ENCODE results near the gene FMO4.
A peak's percentile ranks its signal among the peaks of the same experiment; 100 is the strongest.

FMO4 gene, protein sequence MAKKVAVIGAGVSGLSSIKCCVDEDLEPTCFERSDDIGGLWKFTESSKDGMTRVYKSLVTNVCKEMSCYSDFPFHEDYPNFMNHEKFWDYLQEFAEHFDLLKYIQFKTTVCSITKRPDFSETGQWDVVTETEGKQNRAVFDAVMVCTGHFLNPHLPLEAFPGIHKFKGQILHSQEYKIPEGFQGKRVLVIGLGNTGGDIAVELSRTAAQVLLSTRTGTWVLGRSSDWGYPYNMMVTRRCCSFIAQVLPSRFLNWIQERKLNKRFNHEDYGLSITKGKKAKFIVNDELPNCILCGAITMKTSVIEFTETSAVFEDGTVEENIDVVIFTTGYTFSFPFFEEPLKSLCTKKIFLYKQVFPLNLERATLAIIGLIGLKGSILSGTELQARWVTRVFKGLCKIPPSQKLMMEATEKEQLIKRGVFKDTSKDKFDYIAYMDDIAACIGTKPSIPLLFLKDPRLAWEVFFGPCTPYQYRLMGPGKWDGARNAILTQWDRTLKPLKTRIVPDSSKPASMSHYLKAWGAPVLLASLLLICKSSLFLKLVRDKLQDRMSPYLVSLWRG

DNA sequence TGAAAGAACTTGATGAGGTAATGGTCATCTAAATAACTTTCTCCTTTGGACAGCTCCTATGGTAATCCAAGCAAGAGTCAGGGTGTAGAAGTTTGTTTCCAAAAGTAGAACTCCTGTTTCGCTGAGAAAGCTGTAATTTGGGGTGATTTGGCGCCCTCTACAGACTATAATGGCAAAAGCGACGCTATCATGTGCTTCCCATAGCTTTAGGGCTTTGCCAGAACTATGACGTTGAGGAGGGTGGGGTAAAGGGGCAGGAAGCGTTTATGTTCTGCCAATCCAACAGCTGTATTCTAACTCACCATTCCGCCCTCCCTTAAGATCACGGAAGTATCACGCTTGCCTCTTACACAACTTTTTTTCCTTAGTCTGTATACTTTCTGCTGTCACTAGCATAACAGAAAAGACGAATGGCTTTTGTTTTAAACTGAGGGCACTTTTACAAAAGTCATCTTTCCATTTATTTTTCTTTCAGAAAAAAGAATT is at the start of gene FMO4:
Gene FMO4, plus strand, starts transcription at position 349 of the 486 bp plus-strand sequence. CDS start 5,643 bp downstream, outside the sequence.
- CTCF ChIA-PET, result interaction anchor here (0.5 to 2.5 kb wide), 20 partner anchors 8 to 1710 kb away, joined by 3 to 19 read pairs (median 4); partner anchors contain the start of gene FMO1
- TF ChIP-seq, protein P1, sequence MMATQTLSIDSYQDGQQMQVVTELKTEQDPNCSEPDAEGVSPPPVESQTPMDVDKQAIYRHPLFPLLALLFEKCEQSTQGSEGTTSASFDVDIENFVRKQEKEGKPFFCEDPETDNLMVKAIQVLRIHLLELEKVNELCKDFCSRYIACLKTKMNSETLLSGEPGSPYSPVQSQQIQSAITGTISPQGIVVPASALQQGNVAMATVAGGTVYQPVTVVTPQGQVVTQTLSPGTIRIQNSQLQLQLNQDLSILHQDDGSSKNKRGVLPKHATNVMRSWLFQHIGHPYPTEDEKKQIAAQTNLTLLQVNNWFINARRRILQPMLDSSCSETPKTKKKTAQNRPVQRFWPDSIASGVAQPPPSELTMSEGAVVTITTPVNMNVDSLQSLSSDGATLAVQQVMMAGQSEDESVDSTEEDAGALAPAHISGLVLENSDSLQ (IDR thresholded peaks at IDR 0.05), result peak; percentile 92
- TF ChIP-seq ELF4 (IDR thresholded peaks at IDR 0.05), result peak; percentile 64
- peak; percentile 51 for TF ChIP-seq L3MBTL2 (conservative IDR thresholded peaks at IDR 0.05)
- no peak for TF ChIP-seq ARNT (IDR thresholded peaks at IDR 0.05)
- no peak for TF ChIP-seq TARDBP (IDR thresholded peaks at IDR 0.05)
- TF ChIP-seq ZNF384 (IDR thresholded peaks at IDR 0.05), result peak; percentile 42
- TF ChIP-seq FOXA1 (IDR thresholded peaks at IDR 0.05), result no peak
- no peak for TF ChIP-seq SP1 (IDR thresholded peaks at IDR 0.05)
- no peak for TF ChIP-seq LEF1 (IDR thresholded peaks at IDR 0.05; ENCODE audit: borderline replicate concordance)
- TF ChIP-seq SUZ12 (IDR thresholded peaks at IDR 0.05), result no peak
- TF ChIP-seq FOXM1 (IDR thresholded peaks at IDR 0.05; ENCODE audit: borderline replicate concordance), result no peak; the same call in 1 of the 2 replicates
- no peak for TF ChIP-seq NFRKB (IDR thresholded peaks at IDR 0.05)
- TF ChIP-seq FOXK2 (IDR thresholded peaks at IDR 0.05), result no peak
- TF ChIP-seq HDGF (IDR thresholded peaks at IDR 0.05; ENCODE audit: borderline replicate concordance), result no peak
- no peak for TF ChIP-seq CTBP1 (IDR thresholded peaks at IDR 0.05; ENCODE audit: borderline replicate concordance)
- no peak for TF ChIP-seq BHLHE40 (IDR thresholded peaks at IDR 0.05; ENCODE audit: borderline replicate concordance)
- POLR2A ChIA-PET, result interaction anchor here (0.6 to 1.6 kb wide), 3 partner anchors 19 to 173 kb away, joined by 3 to 5 read pairs (median 4); no protein-coding TSS in a partner anchor
- peak; percentile 96 for DNase-seq (ENCODE audit: extremely low spot score)

DNA sequence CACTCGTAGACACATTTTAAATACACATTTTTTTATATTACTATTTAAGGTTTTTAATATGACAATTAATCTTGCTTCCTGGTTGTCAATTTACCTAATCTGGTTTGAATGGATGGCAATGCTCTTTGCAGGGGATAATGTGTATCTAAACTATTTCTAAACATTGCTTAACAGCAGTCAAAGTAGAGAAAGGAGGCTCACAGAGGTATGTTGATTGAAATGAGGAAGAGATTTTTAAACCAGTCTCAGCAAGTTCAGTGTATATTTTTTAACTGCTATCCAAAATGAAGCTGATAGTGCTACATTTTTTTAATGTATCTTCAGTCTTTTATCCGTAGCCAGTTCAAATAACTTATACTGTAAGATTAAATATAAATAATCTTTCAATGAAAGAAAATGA is 48.3 kb upstream of the FMO4 start:
- CTCF ChIA-PET, result interaction anchor here (1.3 kb wide), 1 partner anchor 14 kb away, joined by 4 read pairs; no protein-coding TSS in a partner anchor
- POLR2A ChIA-PET, result no interaction called here
- DNase-seq (ENCODE audit: extremely low spot score), result no peak
- TF ChIP-seq HDGF (IDR thresholded peaks at IDR 0.05; ENCODE audit: borderline replicate concordance) (no peak), FOXK2 (IDR thresholded peaks at IDR 0.05) (no peak), FOXA1 (IDR thresholded peaks at IDR 0.05) (no peak), ELF4 (IDR thresholded peaks at IDR 0.05) (no peak)

DNA sequence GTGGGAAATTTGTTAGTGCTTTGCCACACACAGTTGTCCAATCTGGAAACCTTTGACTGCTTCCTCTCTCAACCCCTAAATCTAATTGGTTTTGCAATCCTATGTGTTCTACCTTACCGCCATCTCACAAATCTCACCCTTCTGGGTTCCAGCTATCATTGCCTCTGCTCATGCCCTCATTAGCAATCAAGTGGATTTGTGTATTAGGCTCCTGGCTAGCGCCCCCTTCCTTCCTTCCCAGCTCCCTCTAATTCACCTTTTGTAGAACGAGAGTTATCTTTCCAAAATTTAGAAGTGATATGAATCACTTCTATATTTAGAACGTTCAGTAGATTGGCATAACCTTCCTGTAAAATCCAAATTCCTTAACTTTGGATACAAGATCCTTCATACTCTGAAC is 47.1 kb upstream of the FMO4 start:
- ChIA-PET POLR2A (no interaction called here), CTCF (interaction anchor here (1.3 kb wide), 1 partner anchor 15 kb away, joined by 4 read pairs; no protein-coding TSS in a partner anchor)
- no peak for DNase-seq (ENCODE audit: extremely low spot score)
- TF ChIP-seq ZNF384 (IDR thresholded peaks at IDR 0.05) (no peak), TARDBP (IDR thresholded peaks at IDR 0.05) (no peak), L3MBTL2 (conservative IDR thresholded peaks at IDR 0.05) (no peak), HDGF (IDR thresholded peaks at IDR 0.05; ENCODE audit: borderline replicate concordance) (no peak), NFRKB (IDR thresholded peaks at IDR 0.05) (no peak), LEF1 (IDR thresholded peaks at IDR 0.05; ENCODE audit: borderline replicate concordance) (no peak), FOXM1 (IDR thresholded peaks at IDR 0.05; ENCODE audit: borderline replicate concordance) (no peak), ELF4 (IDR thresholded peaks at IDR 0.05) (no peak), FOXA1 (IDR thresholded peaks at IDR 0.05) (no peak), SUZ12 (IDR thresholded peaks at IDR 0.05) (no peak), SP1 (IDR thresholded peaks at IDR 0.05) (no peak)
- TF ChIP-seq, protein P1 (IDR thresholded peaks at IDR 0.05), result no peak

DNA sequence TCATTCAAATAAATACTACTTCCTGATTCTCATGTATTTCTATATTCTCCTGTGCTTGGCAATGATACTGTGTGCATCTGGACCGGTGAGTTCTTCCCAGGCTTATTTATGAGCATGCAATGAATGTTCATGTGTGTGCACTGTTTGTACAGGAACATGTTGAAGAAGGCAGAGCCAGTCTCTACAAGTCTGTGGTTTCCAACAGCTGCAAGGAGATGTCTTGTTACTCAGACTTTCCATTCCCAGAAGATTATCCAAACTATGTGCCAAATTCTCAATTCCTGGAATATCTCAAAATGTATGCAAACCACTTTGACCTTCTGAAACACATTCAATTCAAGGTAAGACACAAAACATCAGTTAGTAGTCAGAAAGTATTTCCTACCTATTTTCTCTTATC is 46.6 kb upstream of the FMO4 start:
- no peak for DNase-seq (ENCODE audit: extremely low spot score)
- ChIA-PET CTCF (no interaction called here), POLR2A (no interaction called here)
- no peak for TF ChIP-seq FOXM1 (IDR thresholded peaks at IDR 0.05; ENCODE audit: borderline replicate concordance)
- TF ChIP-seq CTBP1 (IDR thresholded peaks at IDR 0.05; ENCODE audit: borderline replicate concordance), result no peak
- TF ChIP-seq SUZ12 (IDR thresholded peaks at IDR 0.05), result no peak
- TF ChIP-seq ELF4 (IDR thresholded peaks at IDR 0.05), result no peak
- TF ChIP-seq, protein P1 (IDR thresholded peaks at IDR 0.05), result no peak
- TF ChIP-seq LEF1 (IDR thresholded peaks at IDR 0.05; ENCODE audit: borderline replicate concordance), result no peak
- no peak for TF ChIP-seq HDGF (IDR thresholded peaks at IDR 0.05; ENCODE audit: borderline replicate concordance)

DNA sequence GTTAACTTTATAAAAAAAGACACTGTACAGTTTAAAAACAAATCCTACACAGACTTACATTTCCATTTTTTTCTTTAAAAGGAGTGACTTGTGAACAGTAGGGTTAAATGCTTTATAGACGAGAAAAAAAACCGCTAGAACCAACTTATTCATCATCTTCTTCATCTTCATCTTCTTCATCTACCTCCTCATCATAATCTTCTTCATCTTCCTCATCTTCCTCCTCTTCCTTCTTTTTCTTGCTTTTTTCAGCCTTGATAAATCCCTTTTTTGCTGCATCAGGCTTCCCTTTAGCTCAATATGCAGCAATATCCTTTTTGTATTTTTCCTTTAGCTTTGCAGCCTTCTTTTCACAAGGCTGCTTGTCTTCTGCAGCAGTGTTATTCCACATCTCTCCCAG is 43.2 kb upstream of the FMO4 start:
- ChIA-PET CTCF (interaction anchor here (0.7 kb wide), 1 partner anchor 9 kb away, joined by 3 read pairs; no protein-coding TSS in a partner anchor), POLR2A (no interaction called here)
- DNase-seq (ENCODE audit: extremely low spot score), result no peak
- TF ChIP-seq L3MBTL2 (conservative IDR thresholded peaks at IDR 0.05), result no peak
- no peak for TF ChIP-seq HDGF (IDR thresholded peaks at IDR 0.05; ENCODE audit: borderline replicate concordance)
- TF ChIP-seq SP1 (IDR thresholded peaks at IDR 0.05), result no peak
- no peak for TF ChIP-seq BHLHE40 (IDR thresholded peaks at IDR 0.05; ENCODE audit: borderline replicate concordance)
- TF ChIP-seq SUZ12 (IDR thresholded peaks at IDR 0.05), result no peak
- TF ChIP-seq ZNF384 (IDR thresholded peaks at IDR 0.05), result no peak
- no peak for TF ChIP-seq ARNT (IDR thresholded peaks at IDR 0.05)
- no peak for TF ChIP-seq LEF1 (IDR thresholded peaks at IDR 0.05; ENCODE audit: borderline replicate concordance)
- TF ChIP-seq, protein P1 (IDR thresholded peaks at IDR 0.05), result no peak
- TF ChIP-seq TARDBP (IDR thresholded peaks at IDR 0.05), result no peak
- TF ChIP-seq FOXA1 (IDR thresholded peaks at IDR 0.05), result no peak
- TF ChIP-seq FOXM1 (IDR thresholded peaks at IDR 0.05; ENCODE audit: borderline replicate concordance), result no peak
- TF ChIP-seq ELF4 (IDR thresholded peaks at IDR 0.05), result no peak

Data from HEK293T (cell line).